GM04503 (cell line): ENCODE data around the gene SLC25A17.
"Not testable (repeated sequence)": the region's sequence is repeated elsewhere in the genome, so short reads cannot be mapped to it uniquely, and the experiment has no call there.

Experiments
- DNase-seq: peaks from one replicate; pipeline ENCODE4 v3.0.0-alpha.2; 2012; ENCODE audit warnings: low read depth

SLC25A17 gene

DNA sequence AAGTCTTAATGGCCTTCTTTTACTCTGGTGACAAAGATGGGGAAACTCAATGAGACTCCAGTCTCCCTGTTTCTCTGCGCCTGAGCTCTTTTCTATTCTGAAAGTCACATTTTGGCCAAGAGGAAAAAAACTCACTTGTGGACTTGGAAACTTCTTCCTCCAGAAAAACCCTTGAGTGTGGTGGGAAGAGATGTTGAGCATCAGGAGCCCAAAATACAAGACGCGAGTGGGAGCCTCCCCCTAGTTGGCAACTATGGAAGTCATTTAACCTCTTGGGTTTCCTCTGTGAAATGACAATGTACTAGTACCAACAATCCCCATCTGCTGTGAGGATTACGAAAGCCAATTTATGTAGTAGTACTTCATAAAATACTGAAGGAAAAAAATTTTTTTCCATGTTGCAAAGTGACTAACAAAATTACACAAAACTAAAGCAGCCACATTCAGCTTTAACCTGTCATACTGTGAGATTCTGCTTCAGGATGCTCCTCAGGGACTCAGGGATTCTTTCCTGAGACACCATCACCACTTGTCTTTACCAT is 524 bp upstream of the SLC25A17 start:
- DNase-seq = peak; percentile 20

DNA sequence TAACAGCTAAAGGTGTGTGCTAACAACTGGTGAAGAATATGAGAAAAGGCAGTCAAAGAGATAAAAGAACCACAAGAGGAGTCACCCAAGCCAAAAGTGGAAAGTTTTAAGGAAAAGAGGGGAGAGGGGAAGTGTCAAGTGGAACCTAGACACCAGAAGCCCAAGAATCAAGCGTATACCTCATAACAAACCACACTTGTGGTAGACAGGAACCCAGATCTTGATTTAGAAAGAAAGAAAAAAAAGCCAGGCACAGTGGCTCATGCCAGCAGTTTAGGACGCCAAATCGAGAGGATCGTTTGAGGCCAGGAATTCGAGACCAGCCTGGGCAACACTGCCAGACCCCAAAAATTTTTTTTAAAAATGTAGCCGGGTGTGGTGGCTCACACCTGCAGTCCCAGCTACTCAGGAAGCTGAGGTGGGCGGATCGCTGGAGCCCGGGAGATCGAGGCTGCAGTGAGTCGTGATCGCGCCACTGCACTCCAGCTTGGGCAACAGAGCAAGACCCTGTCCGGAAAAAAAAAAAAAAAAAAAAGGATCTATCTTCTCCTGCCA is 877 bp downstream of the SLC25A17 start:
- DNase-seq = no peak

DNA sequence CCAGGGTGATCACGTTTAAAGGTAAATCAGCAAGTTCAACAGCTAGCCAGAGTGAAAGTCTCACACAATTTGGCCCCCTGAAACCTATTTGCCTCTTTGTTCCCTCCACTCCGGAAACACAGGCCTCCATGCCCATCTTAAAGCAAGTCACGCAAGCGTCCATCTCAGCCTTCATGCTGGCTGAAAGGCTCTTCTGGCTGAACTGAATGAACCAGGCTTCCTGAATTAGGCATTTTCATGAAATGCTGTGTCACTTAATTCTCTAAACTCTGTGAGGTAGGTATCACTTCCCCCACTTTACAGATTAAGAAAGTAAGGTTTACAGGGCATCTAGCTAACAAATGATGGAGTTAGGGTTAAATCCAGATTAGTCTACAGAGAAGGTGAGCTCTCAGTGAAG is 1.4 kb downstream of the SLC25A17 start:
- no peak for DNase-seq

DNA sequence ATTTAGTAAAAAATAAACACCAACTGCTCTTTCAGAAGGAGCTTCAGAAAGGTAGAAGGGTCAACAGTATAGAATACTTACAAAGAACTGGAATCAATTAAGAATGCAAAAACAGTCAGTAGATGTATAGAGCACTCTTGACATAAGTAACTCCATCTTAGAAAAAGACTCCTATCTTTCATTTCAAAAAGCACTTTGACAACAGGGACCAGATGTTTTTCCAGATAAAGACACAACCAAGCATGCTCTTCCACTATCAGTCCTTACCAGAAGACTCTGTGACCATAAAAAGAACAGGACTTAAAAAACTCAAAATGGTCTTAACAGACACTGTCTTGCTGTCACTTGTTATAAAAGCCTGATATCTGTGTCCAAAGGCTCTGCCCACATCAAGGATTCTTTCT is 5.2 kb downstream of the SLC25A17 start:
- DNase-seq = no peak

DNA sequence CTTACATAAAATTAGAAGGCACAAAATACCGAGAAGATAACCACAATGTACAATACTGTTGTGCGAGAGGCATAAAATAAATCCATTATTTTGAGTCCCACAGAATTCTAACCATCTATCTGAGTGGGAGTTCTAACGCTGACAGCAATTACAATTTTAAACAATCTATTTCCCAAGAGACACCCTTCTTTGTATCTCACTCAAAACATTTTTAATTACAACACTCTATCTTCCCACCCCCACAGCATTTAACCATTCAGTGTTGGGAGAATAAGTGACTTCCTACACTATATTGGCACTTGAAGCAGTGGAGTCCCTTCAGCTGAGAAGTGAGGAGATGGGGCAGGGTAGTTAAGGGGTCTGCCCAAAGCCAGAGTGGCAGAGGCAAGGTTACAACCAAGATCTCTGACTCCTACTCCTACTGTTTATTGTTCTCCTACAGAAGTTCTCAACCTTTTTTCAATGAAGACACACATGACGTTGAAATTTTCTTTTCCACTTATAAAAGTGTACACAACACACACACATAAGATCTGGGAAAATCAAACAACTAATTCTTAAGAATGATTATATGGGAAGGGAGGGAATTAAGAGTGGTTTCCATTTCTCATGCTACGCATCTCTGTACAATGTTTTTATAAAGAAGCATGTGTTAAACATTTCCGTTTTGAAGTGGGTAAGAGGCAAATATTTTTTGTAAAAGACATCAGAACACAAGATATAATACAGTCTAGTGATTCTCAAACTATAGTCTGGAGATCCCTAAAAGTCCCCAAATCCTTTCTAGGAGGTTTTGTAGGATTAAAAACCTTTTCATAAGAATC is 10.9 kb downstream of the SLC25A17 start:
- DNase-seq = no peak

DNA sequence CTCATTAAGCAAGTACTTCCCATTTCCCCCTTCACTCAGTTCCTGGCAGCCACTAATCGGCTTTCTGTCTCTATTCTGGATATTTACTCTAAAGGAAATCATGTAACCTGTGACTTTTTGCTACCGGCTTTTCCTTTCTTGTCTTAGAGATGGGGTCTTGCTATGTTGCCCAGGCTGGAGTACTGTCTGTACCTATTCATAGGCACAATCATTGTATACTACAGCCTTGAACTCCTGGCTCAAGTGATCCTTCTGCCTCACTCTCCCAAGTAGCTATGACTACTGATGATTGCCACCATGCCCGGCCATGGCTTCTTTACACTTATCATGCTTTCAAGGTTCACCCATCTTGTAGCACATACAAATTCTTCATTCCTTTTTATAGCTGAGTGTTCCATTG is 12.4 kb downstream of the SLC25A17 start:
- no peak for DNase-seq

DNA sequence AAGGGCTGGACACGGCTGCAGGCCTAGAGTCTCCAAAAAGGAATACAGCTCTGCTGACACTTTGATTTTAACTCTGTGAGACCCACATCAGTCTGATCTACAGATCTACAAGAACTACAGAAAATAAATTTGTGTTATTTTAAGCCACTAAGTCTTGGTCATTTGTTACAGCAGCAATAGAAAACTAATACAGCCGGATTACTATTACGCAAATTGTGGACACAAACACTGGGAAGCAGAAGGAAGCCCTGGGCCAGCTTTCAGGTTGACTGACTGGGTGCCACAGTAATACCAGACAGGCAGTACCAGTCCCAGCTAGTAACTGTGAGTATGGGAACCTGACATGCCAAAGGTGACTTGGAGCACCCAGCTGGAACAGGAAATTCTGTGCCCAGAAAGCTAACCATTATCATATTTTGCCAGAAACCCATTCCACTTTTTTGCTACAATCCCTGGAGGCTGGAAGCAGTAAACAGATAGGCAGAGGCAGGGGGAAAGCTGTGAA is 13.4 kb downstream of the SLC25A17 start:
- no peak for DNase-seq

DNA sequence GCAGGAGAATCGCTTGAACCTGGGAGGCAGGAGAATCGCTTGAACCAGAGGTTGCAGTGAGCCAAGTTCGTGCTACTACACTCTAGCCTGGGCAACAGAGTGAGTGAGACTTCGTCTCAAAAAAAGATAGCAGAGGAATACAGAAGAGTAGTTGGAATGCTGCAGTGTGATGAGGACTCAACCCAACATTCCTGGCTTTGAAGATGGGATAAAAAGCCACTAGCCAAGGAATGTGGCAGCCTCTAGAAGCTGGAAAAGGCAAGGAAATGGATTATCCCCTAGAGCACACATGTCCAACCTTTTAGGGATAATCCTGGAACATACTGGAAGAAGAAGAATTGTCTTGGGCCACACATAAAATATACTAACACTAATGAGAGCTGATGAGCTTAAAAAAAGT is 13.9 kb downstream of the SLC25A17 start:
- no peak for DNase-seq

DNA sequence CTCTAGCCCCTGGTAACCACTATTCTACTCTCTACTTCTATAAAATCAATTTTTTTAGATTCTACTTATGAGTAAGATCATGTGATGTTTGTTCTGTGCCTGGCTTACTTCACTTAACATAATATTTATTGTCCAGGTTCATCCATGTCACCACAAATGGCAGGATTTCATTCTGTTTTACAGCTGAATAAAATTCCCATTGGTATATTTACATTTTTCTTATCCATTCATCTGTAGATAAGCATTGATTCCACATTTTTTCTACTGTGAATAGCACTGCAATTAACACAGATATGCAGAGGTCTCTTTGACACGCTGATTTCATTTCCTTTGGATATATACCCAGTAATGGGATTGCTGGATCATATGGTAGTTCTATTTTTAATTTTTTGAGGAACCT is 15.8 kb downstream of the SLC25A17 start:
- DNase-seq = no peak

DNA sequence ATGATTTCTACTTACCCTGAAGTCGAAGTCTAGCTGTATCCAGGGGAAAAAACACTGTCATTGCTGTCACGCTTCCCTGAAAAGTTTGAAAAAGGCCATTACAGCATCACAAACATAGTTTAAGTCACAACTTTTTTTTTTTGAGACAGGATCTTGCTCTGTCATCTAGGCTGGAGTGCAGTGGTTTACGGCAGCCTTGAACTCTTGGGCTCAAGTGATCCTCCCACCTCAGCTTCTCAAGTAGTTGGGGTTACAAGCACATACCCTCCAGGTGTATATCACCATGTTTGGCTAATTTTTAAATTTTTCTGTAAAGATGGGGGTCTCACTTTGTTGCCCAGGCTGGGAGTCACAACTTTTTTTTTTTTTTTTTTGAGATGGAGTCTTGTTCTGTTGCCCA is 20.1 kb downstream of the SLC25A17 start:
- no peak for DNase-seq

DNA sequence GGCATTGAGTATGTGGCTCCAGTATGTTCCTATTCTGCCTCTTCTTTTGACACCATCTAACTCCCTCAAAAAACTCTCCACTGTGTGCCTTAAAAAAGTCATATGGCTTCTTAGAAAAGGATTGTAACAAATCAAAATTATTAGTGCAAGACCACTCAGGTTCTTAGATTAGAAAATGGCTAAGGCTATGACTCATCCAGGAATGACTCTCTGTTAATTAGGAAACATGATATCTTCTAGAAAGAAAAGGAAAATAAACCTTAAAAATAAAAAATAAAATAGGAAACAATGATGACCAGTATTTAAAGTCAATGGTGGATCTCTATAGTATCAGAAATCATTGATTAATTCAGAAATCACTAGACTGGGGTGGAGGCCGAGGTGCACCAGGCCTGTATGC is 21.7 kb downstream of the SLC25A17 start:
- DNase-seq = no peak

DNA sequence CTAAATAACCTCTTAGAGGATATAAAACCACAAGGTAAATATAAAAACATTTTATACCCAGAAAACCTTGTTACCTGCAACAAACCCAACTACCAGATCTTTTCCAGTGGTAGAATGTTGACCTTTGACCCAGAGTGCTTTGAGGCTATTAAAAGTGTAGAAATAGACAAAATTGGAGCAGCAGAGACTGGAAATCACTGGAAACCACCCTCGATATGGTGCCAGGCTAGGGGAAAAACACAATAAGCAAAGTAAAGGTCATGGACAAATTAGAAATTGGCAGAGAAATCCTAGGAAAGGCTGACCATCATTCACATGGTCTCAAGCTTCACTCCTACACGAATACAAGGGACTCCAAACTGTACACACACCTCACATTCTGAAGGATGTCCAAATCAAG is 26.7 kb downstream of the SLC25A17 start:
- DNase-seq = no peak

DNA sequence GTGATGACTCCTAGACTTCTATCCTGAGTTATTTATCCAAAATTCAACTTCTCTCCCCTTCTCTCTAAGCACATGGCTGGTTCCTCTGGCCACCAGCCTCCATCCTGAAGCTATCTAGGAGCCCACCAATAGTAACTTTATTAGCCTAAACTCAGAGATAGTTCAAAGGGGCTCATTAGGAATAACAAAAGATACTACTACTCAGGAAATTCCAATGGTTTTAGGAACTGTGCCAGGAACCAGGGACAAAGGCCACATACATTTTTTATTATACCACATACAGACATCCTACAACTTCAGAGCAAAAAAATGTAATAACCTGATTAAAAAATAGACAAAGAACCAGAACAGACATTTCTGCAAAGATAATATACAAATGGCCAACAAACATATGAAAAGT is 27.9 kb downstream of the SLC25A17 start:
- no peak for DNase-seq

DNA sequence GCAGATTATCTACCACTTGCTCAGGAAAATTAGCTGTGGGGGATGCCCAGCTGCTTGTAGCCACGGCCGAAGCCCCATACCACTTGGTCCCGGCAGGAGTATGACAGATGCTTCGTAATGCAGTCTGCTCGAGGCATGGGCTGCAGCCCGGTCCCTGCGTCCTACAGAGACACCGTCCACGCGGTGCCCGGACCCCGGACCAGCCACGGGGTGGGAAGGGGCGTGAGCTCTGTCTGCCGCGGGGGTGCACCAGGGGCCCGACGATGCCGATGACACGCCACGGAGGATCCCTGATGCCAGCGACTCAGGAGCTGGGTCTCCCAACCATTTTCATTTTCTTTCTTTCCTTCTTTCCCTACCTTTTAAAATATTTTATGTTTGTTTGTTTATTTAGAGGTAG is 30.0 kb downstream of the SLC25A17 start:
- no peak for DNase-seq

DNA sequence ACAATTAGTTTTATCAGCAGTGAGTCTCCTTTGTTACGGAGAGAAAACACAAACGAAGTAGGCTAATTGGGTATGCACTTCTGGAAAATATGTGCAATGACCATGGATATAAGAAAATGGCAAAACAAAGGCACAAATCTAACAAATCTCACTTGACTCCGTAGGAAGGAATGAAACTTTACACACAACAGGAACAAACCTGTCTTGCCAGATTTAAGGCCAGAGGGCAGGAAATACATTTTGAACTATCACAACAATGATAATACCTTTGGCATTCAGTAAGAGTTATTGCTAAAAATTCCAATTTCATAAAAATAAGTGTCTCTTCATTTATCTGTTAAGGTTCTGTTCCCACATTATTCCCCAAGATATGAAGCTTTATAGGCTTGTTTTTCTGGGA is 36.6 kb downstream of the SLC25A17 start:
- no peak for DNase-seq

DNA sequence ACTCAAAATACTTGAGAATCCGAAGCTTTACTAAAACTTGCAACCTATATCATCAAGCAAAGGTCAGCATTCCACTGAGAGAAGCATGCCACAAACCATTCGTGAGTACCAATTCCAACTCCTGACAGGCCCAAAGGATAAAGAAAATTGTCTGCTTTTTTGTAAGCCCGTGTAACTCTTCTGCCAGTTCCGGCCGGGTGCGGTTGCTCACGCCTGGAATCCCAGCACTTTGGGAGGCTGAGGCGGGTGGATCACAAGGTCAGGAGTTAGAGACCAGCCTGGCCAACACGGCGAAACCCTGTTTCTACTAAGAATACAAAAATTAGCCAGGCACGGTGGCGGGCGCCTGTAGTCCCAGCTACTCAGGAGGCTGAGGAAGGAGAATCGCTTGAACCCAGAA is 37.4 kb downstream of the SLC25A17 start:
- DNase-seq = not testable (repeated sequence)

DNA sequence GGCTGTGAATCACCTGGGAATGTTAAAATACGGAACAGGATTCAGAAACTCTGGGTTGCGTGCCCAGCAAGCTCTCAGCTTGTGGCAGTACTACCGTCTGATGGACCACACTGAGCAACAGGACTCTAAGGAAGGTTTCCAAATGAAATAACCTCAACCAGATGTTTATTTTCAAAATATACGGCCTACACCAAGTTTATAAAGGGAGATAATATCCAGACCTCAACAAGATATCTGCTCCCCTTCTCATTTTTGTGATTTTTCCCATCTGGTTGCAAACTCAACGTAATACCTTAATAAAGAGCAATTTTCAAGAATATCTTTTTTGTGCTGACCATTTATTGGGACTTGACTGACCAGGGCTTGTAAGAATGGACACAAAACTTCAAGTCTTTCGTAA is 49.4 kb downstream of the SLC25A17 start:
- DNase-seq = no peak

DNA sequence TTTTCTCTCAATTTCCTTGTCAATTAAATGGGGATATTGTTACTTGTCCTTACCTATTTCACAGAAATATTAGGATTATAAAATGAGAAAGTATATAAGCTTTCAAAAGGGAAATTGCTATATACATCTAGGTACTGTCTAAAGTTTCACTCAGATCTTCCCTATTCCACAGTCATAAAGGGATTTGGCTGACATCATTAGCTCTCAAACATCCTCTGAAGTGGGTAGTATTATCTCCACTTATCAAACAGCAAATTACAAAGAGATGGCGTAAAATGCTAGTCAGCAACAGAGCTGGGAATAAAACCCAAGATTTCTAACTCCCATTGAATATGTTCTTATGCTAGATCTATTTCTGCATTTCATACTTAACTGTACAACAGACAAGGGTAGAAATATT is 50.9 kb downstream of the SLC25A17 start:
- no peak for DNase-seq

DNA sequence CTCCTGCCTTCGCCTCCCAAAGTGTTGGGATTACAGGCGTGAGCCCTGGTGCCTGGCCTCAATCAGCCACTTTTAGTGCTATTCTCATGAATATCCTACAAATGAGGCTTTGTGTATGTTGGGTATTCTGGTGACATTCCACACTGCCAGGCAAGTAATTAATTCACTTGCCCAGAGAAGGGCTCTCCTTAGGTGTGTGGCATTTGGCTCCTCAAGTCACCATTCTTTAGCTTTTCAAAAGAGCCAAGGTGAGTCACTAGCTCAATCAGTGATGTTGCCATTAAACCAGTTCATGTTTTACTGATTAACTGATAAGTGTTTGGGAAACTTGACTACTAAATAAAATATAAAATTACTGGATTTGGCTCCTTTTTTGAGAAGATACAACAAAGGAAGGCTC is 52.2 kb downstream of the SLC25A17 start:
- DNase-seq = no peak

DNA sequence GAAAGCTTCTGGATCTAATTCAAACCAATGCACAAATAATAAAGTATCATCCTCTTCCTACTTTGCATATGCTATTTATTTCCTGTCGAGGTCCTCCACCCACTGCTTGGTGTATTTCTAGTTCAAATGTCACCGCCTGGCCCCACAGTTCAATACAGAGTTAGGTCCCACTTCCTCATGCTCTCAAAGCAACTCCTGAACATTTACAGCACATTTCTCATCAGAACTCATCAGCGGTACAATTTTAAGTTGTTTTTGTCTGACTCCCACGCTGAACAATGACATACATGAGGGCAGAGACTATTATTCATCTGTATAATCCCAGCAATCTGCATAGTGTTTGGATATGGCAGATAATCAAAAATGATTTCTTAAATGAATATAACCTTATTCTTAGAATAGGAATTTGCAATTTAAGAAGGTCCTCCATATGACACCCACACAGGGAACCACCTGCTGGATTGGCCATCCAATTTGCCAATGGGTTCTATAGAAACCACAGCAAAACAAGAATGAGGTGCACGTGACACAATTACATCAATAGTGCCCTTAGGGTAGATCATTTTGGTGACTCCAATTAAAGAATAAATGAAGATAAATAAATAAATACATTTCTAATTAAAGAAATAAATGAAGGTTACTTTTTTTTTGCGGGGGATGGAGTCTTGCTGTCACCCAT is 54.2 kb downstream of the SLC25A17 start:
- DNase-seq = no peak

DNA sequence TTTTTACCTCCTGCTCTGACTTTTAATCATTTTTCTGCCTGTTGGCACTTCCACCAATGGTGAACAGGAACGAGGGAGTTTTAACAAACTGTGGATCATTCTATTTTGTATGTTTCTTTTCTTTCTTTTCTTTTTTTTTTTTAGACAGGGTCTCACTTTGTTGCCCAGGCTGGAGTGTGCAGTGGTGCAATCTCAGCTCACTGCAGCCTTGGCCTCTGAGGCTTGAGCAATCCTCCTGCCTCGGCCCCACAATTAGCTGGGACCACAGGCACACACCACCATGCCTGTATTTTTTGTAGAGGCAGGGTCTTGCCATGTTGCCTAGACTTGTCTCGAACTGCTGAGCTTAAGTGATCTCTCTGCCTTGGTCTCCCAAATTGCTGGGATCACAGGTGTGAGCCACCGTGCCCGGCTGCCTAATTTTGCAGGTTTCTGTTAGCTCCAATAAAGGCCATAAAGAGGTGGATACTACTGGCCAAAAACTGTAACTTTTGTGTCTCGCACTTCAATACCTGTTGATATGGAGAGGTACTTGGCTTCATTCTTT is 59.8 kb downstream of the SLC25A17 start:
- no peak for DNase-seq

DNA sequence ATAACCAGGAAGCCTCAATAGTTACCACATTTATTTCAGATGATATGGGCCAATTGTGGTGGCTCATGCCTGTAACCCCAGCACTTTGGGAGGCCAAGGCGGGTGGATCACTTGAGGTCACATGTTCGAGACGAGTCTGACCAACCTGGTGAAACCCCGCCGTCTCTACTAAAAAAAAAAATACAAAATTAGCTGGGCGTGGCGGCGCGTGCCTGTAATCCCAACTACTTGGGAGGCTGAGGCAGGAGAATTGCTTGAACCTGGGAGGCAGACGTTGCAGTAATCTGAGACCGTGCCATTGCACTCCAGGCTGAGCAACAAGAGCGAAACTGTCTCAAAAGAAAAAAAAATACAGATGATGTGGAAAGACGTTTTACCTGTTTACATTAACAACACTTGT is 60.3 kb downstream of the SLC25A17 start:
- DNase-seq = not testable (repeated sequence)

DNA sequence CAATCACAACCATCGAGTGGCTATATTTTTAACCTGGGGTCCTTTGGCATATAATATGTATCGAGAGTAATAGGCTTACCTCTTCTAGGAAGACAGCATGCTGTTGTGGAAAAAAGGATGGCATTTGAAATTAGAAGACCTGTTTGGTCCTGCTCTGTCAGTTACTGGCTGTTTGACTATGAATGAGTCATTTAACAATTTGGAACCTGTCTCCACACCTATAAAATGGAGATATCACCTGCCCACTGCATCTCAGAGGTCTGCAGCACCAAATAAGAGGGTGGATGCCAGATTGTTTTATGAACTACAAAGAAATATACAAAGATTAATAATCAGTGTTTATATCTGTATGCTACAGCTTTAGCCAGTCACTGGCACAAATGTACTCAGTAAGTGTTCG is 60.8 kb downstream of the SLC25A17 start:
- no peak for DNase-seq
